Endodermal cell (in vitro differentiated cells): ENCODE results near the gene TIMM21. TPM values are rescaled to one million over a fixed set of nuclear protein-coding genes. Genes with fewer than 3 reads are reported as not detected.
A peak's percentile ranks its signal among the peaks of the same experiment; 100 is the strongest.

ENCODE experiments used
- DNase-seq: peaks from one replicate; pipeline ENCODE4 v3.0.0-alpha.2; 2017
- H3K27ac ChIP-seq: 2 replicates; pipeline ENCODE4 v1.5.1; 2013; ENCODE audit warnings: mild to moderate bottlenecking, low read depth, low read length, moderate library complexity
- H3K27me3 ChIP-seq: 2 replicates; pipeline ENCODE4 v1.6.1; 2013; ENCODE audit warnings: mild to moderate bottlenecking, low read length, moderate library complexity; ENCODE audit not compliant: insufficient read depth, control insufficient read depth, poor library complexity, severe bottlenecking
- H3K36me3 ChIP-seq: 2 replicates; pipeline ENCODE4 v1.7.0; 2013; ENCODE audit warnings: mild to moderate bottlenecking, low read length, moderate library complexity; ENCODE audit not compliant: control insufficient read depth, insufficient read depth
- H3K4me1 ChIP-seq: one replicate; pipeline ENCODE4 v1.7.0; 2013; ENCODE audit warnings: low read length; ENCODE audit not compliant: control insufficient read depth, insufficient read depth
- H3K4me3 ChIP-seq: 2 replicates; pipeline ENCODE4 v1.5.1; 2013; ENCODE audit warnings: mild to moderate bottlenecking, low read length, moderate library complexity
- H3K9ac ChIP-seq: 2 replicates; pipeline ENCODE4 v1.6.1; 2013; ENCODE audit warnings: mild to moderate bottlenecking, low read length, moderate library complexity; ENCODE audit not compliant: poor library complexity, severe bottlenecking; ENCODE audit errors: extremely low read depth
- H3K9me3 ChIP-seq: 2 replicates; pipeline ENCODE4 v1.6.1; 2013; ENCODE audit warnings: mild to moderate bottlenecking, low read length, moderate library complexity; ENCODE audit not compliant: control insufficient read depth
- H3K27ac Mint-ChIP-seq: 2 replicates; pipeline ENCODE4 v1.8.0; 2020; ENCODE audit warnings: mixed read lengths
- H3K27me3 Mint-ChIP-seq: 2 replicates; pipeline ENCODE4 v1.8.0; 2021; ENCODE audit warnings: mild to moderate bottlenecking, mixed read lengths; ENCODE audit not compliant: insufficient read depth
- H3K36me3 Mint-ChIP-seq: 2 replicates; pipeline ENCODE4 v1.8.0; 2020; ENCODE audit warnings: low read depth, mixed read lengths
- H3K4me1 Mint-ChIP-seq: 2 replicates; pipeline ENCODE4 v1.8.0; 2020; ENCODE audit warnings: mixed read lengths
- H3K4me3 Mint-ChIP-seq: 2 replicates; pipeline ENCODE4 v1.8.0; 2020; ENCODE audit warnings: mild to moderate bottlenecking, moderate library complexity, mixed read lengths
- H3K9me3 Mint-ChIP-seq: 2 replicates; pipeline ENCODE4 v1.8.0; 2020; ENCODE audit warnings: mild to moderate bottlenecking, mixed read lengths
- CTCF ChIP-seq: fragments of 200-600 bp; sonication (generic); conservative IDR thresholded peaks from 2 replicates; pipeline ENCODE4 v1.5.0; 2021; ENCODE audit warnings: antibody characterized with exemption, mild to moderate bottlenecking
- WGBS, 2 experiments: methylation state at CpG; one replicate each; pipeline versions ENCODE4 v1.1.5 to v1.1.7; 2013; ENCODE audit warnings: missing lambda C conversion rate in 2 of 2, mixed read lengths in 1 of 2; ENCODE audit not compliant: insufficient coverage in 1 of 2, insufficient read length in 1 of 2; 5-methylcytosine and 5-hydroxymethylcytosine counted together
- long read RNA-seq, 4 experiments: library from polyadenylated mRNA in 2 of 4; library from RNA in 1 of 4; library from capped mRNA in 1 of 4; stranded (forward) in 3 of 4; unstranded in 1 of 4; transcript quantifications; one replicate each; pipeline ENCODE4 v2.0.0, GENCODE V29; 2020 to 2021; ENCODE audit warnings: inconsistent platforms in 1 of 4
- polyA plus RNA-seq, 2 experiments: library from polyadenylated mRNA; stranded (reverse); fragments of 50-300 nt; gene quantifications; one replicate each; pipeline ENCODE4 v1.2.3, GENCODE V29; 2013
- total RNA-seq, 2 donors: library from RNA; stranded (reverse); fragmentation: NEBNext Ultra II Directional in 1 of 2; extraction: Animal tissue kit (Norgen Biotek cat#: 25700) in 1 of 2; gene quantifications; 2 replicates in 1 of 2; 3 replicates in 1 of 2; pipeline ENCODE4 v1.2.1, GENCODE V29; 2021

The TIMM21 gene
- 10 to 100 TPM; 28.8 to 30.2 TPM for total RNA-seq
- polyA plus RNA-seq (2013, experiment 1 of 2): 45.6 TPM
- polyA plus RNA-seq (2013, experiment 2 of 2): 42.8 TPM
- long read RNA-seq, experiment 1, transcript TIMM21-201 (6 exons, 3,095 nt): major isoform, 9 of 10 reads
- long read RNA-seq, experiment 1, partial matches to known transcripts: 0 of 10 reads
- long read RNA-seq, experiment 1, other reads (novel, unspliced or antisense): 1 of 10 reads
- long read RNA-seq, experiment 2, transcript TIMM21-201 (6 exons, 3,095 nt): major isoform, 26 of 32 reads
- long read RNA-seq, experiment 2, partial matches to known transcripts: 2 of 32 reads
- long read RNA-seq, experiment 2, other reads (novel, unspliced or antisense): 4 of 32 reads
- long read RNA-seq, experiment 3, transcript TIMM21-201 (6 exons, 3,095 nt): major isoform, 45 of 56 reads
- long read RNA-seq, experiment 3, partial matches to known transcripts: 5 of 56 reads
- long read RNA-seq, experiment 3, other reads (novel, unspliced or antisense): 6 of 56 reads
- long read RNA-seq, experiment 4, transcript TIMM21-201 (6 exons, 3,095 nt): major isoform, 107 of 124 reads
- long read RNA-seq, experiment 4, partial matches to known transcripts: 5 of 124 reads
- long read RNA-seq, experiment 4, other reads (novel, unspliced or antisense): 12 of 124 reads

- H3K4me1 ChIP-seq: peaks cover 8% of the 10 kb centered on the region
- peak within 1 kb of the TSS; percentile 99 for H3K4me3 ChIP-seq
- 0% methylated on average over 22 to 58 of the region's 58 CpGs for WGBS, 2 experiments
- Mint-ChIP-seq H3K4me1 (peaks cover 13% of the 10 kb centered on the region), H3K4me3 (peak within 1 kb of the TSS; percentile 91), H3K27ac (peak within 1 kb of the TSS; percentile 93), H3K36me3 (no peaks in the 10 kb centered on the region), H3K27me3 (peaks cover 12% of the 10 kb centered on the region), H3K9me3 (no peaks in the 10 kb centered on the region)
- no peaks in the 10 kb centered on the region for H3K27me3 ChIP-seq
- no peaks in the 10 kb centered on the region for H3K9me3 ChIP-seq
- H3K27ac ChIP-seq: peak within 1 kb of the TSS; percentile 95
- H3K9ac ChIP-seq: peak within 1 kb of the TSS; percentile 69
- DNase-seq: peak; percentile 96
- TF ChIP-seq CTCF: no peak
- H3K36me3 ChIP-seq: peaks cover 4% of the 10 kb centered on the region
Measured at GRCh38 chr18:74147779-74148542, at the start of gene TIMM21, which contains the start of gene FBXO15. Gene TIMM21, plus strand, starts transcription at chr18:74148523. Its CDS starts 286 bp downstream, at chr18:74148809. Gene FBXO15, minus strand, starts transcription at chr18:74147834. Its CDS starts 49 bp downstream, at chr18:74147785.

GRCh38 chr18:74108460-74108859 lies 39.9 kb upstream of the TIMM21 start:
- Histone ChIP-seq H3K27me3 (no peaks in the 10 kb centered on the region), H3K27ac (no peak overlapping the region), H3K9ac (no peak overlapping the region), H3K4me3 (no peak overlapping the region), H3K4me1 (no peaks in the 10 kb centered on the region), H3K36me3 (no peaks in the 10 kb centered on the region), H3K9me3 (peaks cover 8% of the 10 kb centered on the region)
- WGBS, 2 experiments: no CpG with 5 or more reads among the region's 2 CpGs
- Mint-ChIP-seq H3K36me3 (no peaks in the 10 kb centered on the region), H3K4me1 (no peaks in the 10 kb centered on the region), H3K9me3 (peaks cover 18% of the 10 kb centered on the region), H3K27me3 (no peaks in the 10 kb centered on the region), H3K4me3 (no peak overlapping the region), H3K27ac (no peak overlapping the region)
- no peak for DNase-seq
- TF ChIP-seq CTCF: no peak

- no peak overlapping the region for H3K9ac ChIP-seq
- DNase-seq: no peak
- Mint-ChIP-seq H3K9me3 (peaks cover 18% of the 10 kb centered on the region), H3K4me3 (no peak overlapping the region), H3K4me1 (peaks cover 5% of the 10 kb centered on the region), H3K36me3 (no peaks in the 10 kb centered on the region), H3K27ac (no peak overlapping the region), H3K27me3 (no peaks in the 10 kb centered on the region)
- H3K36me3 ChIP-seq: no peaks in the 10 kb centered on the region
- H3K4me1 ChIP-seq: no peaks in the 10 kb centered on the region
- H3K4me3 ChIP-seq: no peak overlapping the region
- H3K27me3 ChIP-seq: no peaks in the 10 kb centered on the region
- no peak for TF ChIP-seq CTCF
- no CpG with 5 or more reads among the region's 1 CpG for WGBS, 2 experiments
- H3K9me3 ChIP-seq: peaks cover 8% of the 10 kb centered on the region
- no peak overlapping the region for H3K27ac ChIP-seq
Measured at GRCh38 chr18:74110149-74110548, 38.2 kb upstream of the TIMM21 start.
